SK-N-SH (cell line): Measurements from ENCODE around the gene ANK3. TPM values are rescaled to one million over a fixed set of nuclear protein-coding genes. Genes with fewer than 3 reads are reported as not detected.
A peak's percentile ranks its signal among the peaks of the same experiment; 100 is the strongest.

ENCODE experiments used
- CTCF ChIA-PET: fragments of 300-600, 350-600 bp; formaldehyde crosslinking; extraction: SDS; loops from one replicate; lab custom pipeline; 2021; lab: Yijun Ruan, JAX
- POLR2A ChIA-PET: fragments of 350-600 bp; sonication (Branson Sonifier 250); formaldehyde crosslinking; extraction: SDS; loops from one replicate; lab custom pipeline; 2020; ENCODE audit warnings: antibody characterized with exemption, inconsistent platforms; lab: Yijun Ruan, JAX
- DNase-seq: peaks from one replicate; pipeline ENCODE4 v3.0.0; 2012
- H2AFZ ChIP-seq: fragments of 200-600 bp; sonication (generic); 2 replicates; pipeline ENCODE4 v1.8.1; 2016; ENCODE audit warnings: antibody characterized with exemption, mild to moderate bottlenecking, low read depth
- H3F3A ChIP-seq: fragments of 200-600 bp; sonication (generic); replicated peaks from 2 replicates; pipeline ENCODE3; 2016; ENCODE audit warnings: antibody characterized with exemption, mild to moderate bottlenecking; ENCODE audit not compliant: insufficient read depth
- H3K27ac ChIP-seq, 2 experiments: fragments of 200-500 bp in 1 of 2; fragments of 200-600 bp in 1 of 2; sonication (Bioruptor generic) in 1 of 2; sonication (generic), shearing (Covaris generic) in 1 of 2; 2 replicates each; pipeline versions ENCODE4 v1.5.1 to v1.6.1; 2014 to 2016; ENCODE audit warnings: low read depth in 2 of 2, inconsistent platforms in 1 of 2, low read length in 1 of 2, mild to moderate bottlenecking in 1 of 2, mixed read lengths in 1 of 2
- H3K27me3 ChIP-seq: fragments of 200-600 bp; sonication (generic), shearing (Covaris generic); 2 replicates; pipeline ENCODE4 v1.6.1; 2016; ENCODE audit warnings: mixed run types; ENCODE audit not compliant: insufficient read depth
- H3K36me3 ChIP-seq, 2 experiments: fragments of 200-500 bp in 1 of 2; fragments of 200-600 bp in 1 of 2; sonication (Bioruptor generic) in 1 of 2; sonication (generic) in 1 of 2; replicated peaks in 1 of 2; 2 replicates each; pipeline versions ENCODE3 to v1.5.1; 2014 to 2016; ENCODE audit warnings: low read length in 1 of 2, mild to moderate bottlenecking in 1 of 2; ENCODE audit not compliant: insufficient read depth in 2 of 2, control insufficient read depth in 1 of 2
- H3K4me1 ChIP-seq, 2 experiments: fragments of 200-500 bp in 1 of 2; fragments of 200-600 bp in 1 of 2; sonication (Bioruptor generic) in 1 of 2; sonication (generic), shearing (Covaris generic) in 1 of 2; 2 replicates each; pipeline versions ENCODE4 v1.5.1 to v1.6.1; 2014 to 2016; ENCODE audit warnings: low read depth in 1 of 2, low read length in 1 of 2, mixed run types in 1 of 2; ENCODE audit not compliant: insufficient read depth in 2 of 2, control insufficient read depth in 1 of 2
- H3K4me2 ChIP-seq: fragments of 200-600 bp; sonication (generic), shearing (Covaris generic); 2 replicates; pipeline ENCODE4 v1.6.1; 2017; ENCODE audit warnings: mixed run types
- H3K4me3 ChIP-seq, 2 experiments: fragments of 200-500 bp in 1 of 2; fragments of 200-600 bp in 1 of 2; sonication (Bioruptor generic) in 1 of 2; sonication (generic), shearing (Covaris generic) in 1 of 2; 2 replicates each; pipeline versions ENCODE4 v1.5.1 to v1.8.1; 2014 to 2016; ENCODE audit warnings: low read depth in 2 of 2, inconsistent platforms in 1 of 2, low read length in 1 of 2, mild to moderate bottlenecking in 1 of 2, mixed read lengths in 1 of 2, moderate library complexity in 1 of 2
- H3K79me2 ChIP-seq: fragments of 200-600 bp; sonication (generic); 2 replicates; pipeline ENCODE4 v1.8.1; 2017; ENCODE audit warnings: mild to moderate bottlenecking; ENCODE audit not compliant: insufficient read depth
- H3K9ac ChIP-seq: fragments of 200-600 bp; sonication (generic); 2 replicates; pipeline ENCODE4 v1.6.1; 2017; ENCODE audit warnings: mixed run types
- H3K9me2 ChIP-seq: fragments of 200-600 bp; sonication (generic); 2 replicates; pipeline ENCODE4 v1.6.1; 2017; ENCODE audit warnings: mixed run types
- H3K9me3 ChIP-seq: fragments of 200-600 bp; sonication (generic); 2 replicates; pipeline ENCODE4 v1.6.1; 2017; ENCODE audit warnings: mixed run types, mild to moderate bottlenecking, moderate library complexity
- H4K20me1 ChIP-seq: fragments of 200-600 bp; sonication (generic); 2 replicates; pipeline ENCODE4 v1.6.1; 2017; ENCODE audit warnings: mild to moderate bottlenecking, mixed run types; ENCODE audit not compliant: insufficient read depth
- ELF1 ChIP-seq: IDR thresholded peaks from 2 replicates; pipeline ENCODE4 v1.4.0; 2012
- FOXJ3 ChIP-seq: sonication (generic); formaldehyde crosslinking; IDR thresholded peaks from 2 replicates; pipeline ENCODE4 v1.5.1; 2020; ENCODE audit warnings: mild to moderate bottlenecking, missing genetic modification reagents
- GATA2 ChIP-seq: sonication (generic); formaldehyde crosslinking; IDR thresholded peaks from 2 replicates; pipeline ENCODE4 v1.5.0; 2020; ENCODE audit warnings: mild to moderate bottlenecking, missing genetic modification reagents
- MXI1 ChIP-seq: IDR thresholded peaks from 2 replicates; pipeline ENCODE4 v1.6.1; 2012; ENCODE audit warnings: mild to moderate bottlenecking, low read depth, low read length, improper control_type of control experiment
- NRF1 ChIP-seq: IDR thresholded peaks from 2 replicates; pipeline ENCODE4 v1.6.1; 2012; ENCODE audit warnings: low read depth, mild to moderate bottlenecking, low read length
- RCOR1 ChIP-seq: fragments of 150-350 bp; IDR thresholded peaks from 2 replicates; pipeline ENCODE4 v1.6.1; 2017; ENCODE audit warnings: antibody characterized with exemption, low read length
- RXRA ChIP-seq: IDR thresholded peaks from 2 replicates; pipeline ENCODE4 v1.4.0; 2012; ENCODE audit warnings: low read depth, mild to moderate bottlenecking, borderline replicate concordance
- TCF12 ChIP-seq: IDR thresholded peaks from 2 replicates; pipeline ENCODE4 v1.4.0; 2012
- WGBS: methylation state at CpG from one replicate; pipeline ENCODE4 v1.1.6; 2017; ENCODE audit warnings: low lambda C conversion rate; 5-methylcytosine and 5-hydroxymethylcytosine counted together
- polyA plus RNA-seq, 3 experiments: library from polyadenylated mRNA; depleted of rRNA; stranded (reverse); fragments of >200 nt; gene quantifications; 2 replicates each; pipeline ENCODE4 v1.2.3, GENCODE V29; 2012
- TF ChIP-seq, protein P1 (sequence below): fragments of 150-350 bp; IDR thresholded peaks from 2 replicates; pipeline ENCODE4 v1.6.1; 2017; ENCODE audit warnings: antibody characterized with exemption, low read length, low read depth, borderline replicate concordance
- TF ChIP-seq, protein P2 (sequence below): IDR thresholded peaks from 2 replicates; pipeline ENCODE4; 2012
- TF ChIP-seq, protein P3 (sequence below): fragments of 150-350 bp; IDR thresholded peaks from 2 replicates; pipeline ENCODE4 v1.6.1; 2016; ENCODE audit warnings: mild to moderate bottlenecking, low read depth, low read length
- TF ChIP-seq, protein P4 (sequence below): IDR thresholded peaks from 2 replicates; pipeline ENCODE4 v1.4.0; 2012; ENCODE audit warnings: low read depth

The ANK3 gene
- polyA plus RNA-seq, 1 of the 3 experiments (the other 2 are of a cell fraction) = 10.0 TPM

DNA sequence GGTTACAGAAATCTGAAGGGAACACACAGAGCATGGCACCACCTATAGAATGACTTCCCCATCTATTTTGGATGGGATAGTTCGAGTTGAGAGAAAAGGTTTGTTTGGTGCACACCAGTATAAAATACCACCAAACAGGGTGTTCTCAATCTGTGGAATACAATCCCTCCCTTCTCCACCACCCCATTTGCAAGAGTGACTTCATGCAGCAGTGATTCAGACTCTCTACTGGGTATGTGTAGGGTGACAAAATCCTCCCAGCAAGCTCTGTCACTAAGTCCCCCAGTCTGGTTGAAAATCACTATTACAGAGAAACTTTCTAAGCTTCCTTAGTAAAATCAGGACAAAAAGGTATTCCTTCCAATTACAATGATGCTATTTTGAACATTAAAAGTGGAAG, 69.0 kb downstream of the ANK3 start (continued):
- TF ChIP-seq GATA2 = no peak
- no peak for TF ChIP-seq FOXJ3 (CRISPR knock-in tag)
- no peak for TF ChIP-seq ELF1
- TF ChIP-seq, protein P1, sequence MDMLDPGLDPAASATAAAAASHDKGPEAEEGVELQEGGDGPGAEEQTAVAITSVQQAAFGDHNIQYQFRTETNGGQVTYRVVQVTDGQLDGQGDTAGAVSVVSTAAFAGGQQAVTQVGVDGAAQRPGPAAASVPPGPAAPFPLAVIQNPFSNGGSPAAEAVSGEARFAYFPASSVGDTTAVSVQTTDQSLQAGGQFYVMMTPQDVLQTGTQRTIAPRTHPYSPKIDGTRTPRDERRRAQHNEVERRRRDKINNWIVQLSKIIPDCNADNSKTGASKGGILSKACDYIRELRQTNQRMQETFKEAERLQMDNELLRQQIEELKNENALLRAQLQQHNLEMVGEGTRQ = no peak
- TF ChIP-seq, protein P2, sequence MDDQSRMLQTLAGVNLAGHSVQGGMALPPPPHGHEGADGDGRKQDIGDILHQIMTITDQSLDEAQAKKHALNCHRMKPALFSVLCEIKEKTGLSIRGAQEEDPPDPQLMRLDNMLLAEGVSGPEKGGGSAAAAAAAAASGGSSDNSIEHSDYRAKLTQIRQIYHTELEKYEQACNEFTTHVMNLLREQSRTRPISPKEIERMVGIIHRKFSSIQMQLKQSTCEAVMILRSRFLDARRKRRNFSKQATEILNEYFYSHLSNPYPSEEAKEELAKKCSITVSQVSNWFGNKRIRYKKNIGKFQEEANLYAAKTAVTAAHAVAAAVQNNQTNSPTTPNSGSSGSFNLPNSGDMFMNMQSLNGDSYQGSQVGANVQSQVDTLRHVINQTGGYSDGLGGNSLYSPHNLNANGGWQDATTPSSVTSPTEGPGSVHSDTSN = no peak
- TF ChIP-seq RXRA = no peak
- TF ChIP-seq TCF12 = no peak

DNA sequence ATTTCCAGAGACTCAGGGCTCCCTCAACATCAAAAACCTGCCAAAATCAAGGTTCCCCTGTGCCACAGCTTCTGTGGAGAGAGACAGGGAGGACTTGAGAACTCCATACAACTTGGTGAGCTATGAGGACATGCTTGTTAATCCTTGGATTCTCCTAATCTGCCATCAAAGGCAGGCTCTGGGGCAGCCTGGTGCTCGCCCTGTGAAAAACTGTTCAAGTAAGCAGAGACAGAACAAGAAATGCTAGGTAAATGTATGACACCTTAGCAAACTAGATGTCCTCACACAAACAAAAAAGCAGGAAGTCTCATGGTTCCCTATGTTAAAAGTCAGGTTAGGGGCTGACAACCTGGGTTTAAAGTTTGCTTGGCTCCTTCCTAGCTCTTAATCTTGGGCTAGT, 73.6 kb downstream of the ANK3 start:
- CTCF ChIA-PET = interaction anchor here (1.0 kb wide), 1 partner anchor 607 kb away, joined by 3 read pairs; the partner anchor contains the start of gene SLC16A9
- H3K9me3 ChIP-seq = no peaks in the 10 kb centered on the region
- POLR2A ChIA-PET = no interaction called here

More for the DNA sequence above, 73.6 kb downstream of the ANK3 start:
- WGBS = 100% methylated on average over 1 of the region's 1 CpG
- TF ChIP-seq, protein P1 = no peak
- TF ChIP-seq MXI1 (no peak), FOXJ3 (CRISPR knock-in tag) (no peak), RXRA (no peak), NRF1 (no peak), GATA2 (no peak), RCOR1 (no peak)
- TF ChIP-seq, protein P3, sequence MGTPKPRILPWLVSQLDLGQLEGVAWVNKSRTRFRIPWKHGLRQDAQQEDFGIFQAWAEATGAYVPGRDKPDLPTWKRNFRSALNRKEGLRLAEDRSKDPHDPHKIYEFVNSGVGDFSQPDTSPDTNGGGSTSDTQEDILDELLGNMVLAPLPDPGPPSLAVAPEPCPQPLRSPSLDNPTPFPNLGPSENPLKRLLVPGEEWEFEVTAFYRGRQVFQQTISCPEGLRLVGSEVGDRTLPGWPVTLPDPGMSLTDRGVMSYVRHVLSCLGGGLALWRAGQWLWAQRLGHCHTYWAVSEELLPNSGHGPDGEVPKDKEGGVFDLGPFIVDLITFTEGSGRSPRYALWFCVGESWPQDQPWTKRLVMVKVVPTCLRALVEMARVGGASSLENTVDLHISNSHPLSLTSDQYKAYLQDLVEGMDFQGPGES = no peak
- TF ChIP-seq, protein P4, sequence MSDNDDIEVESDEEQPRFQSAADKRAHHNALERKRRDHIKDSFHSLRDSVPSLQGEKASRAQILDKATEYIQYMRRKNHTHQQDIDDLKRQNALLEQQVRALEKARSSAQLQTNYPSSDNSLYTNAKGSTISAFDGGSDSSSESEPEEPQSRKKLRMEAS = no peak
- Histone ChIP-seq H3K27me3 (no peaks in the 10 kb centered on the region), H3K36me3 (no peaks in the 10 kb centered on the region), H2AFZ (no peak overlapping the region), H3K79me2 (no peaks in the 10 kb centered on the region), H3K4me3 (no peak overlapping the region), H4K20me1 (no peaks in the 10 kb centered on the region), H3K4me2 (no peak overlapping the region), H3K27ac (peak overlapping the region in 1 of 2 experiments; percentile 92; a peak in 2 of 4 replicates), H3K9me2 (no peaks in the 10 kb centered on the region), H3K4me1 (peaks cover 9 to 39% of the 10 kb centered on the region in 2 experiments), H3K9ac (no peak overlapping the region), H3F3A (peaks cover 34% of the 10 kb centered on the region)
- DNase-seq = no peak
